DMS 273 treated with DMSO at 0.1 percent for 48 hours (cell line): Measurements from ENCODE around the gene ETV7.

Source experiments
- DNase-seq: peaks from one replicate; lab custom pipeline; 2025; lab: John Stamatoyannopoulos, UW

The ETV7 gene

GRCh38 chr6:36383606-36384005 lies 3.9 kb downstream of the ETV7 start:
- no peak for DNase-seq

GRCh38 chr6:36382976-36383375 lies 4.5 kb downstream of the ETV7 start:
- no peak for DNase-seq

- DNase-seq: no peak
Observed at GRCh38 chr6:36381502-36382389, 5.7 kb downstream of the ETV7 start.

GRCh38 chr6:36380166-36380565 lies 7.3 kb downstream of the ETV7 start:
- no peak for DNase-seq

- no peak for DNase-seq
Observed at GRCh38 chr6:36378936-36379335, 8.5 kb downstream of the ETV7 start.

GRCh38 chr6:36378243-36378920 lies 9.1 kb downstream of the ETV7 start:
- DNase-seq: no peak

GRCh38 chr6:36377594-36377993 lies 9.9 kb downstream of the ETV7 start:
- no peak for DNase-seq

GRCh38 chr6:36376742-36377141 lies 10.7 kb downstream of the ETV7 start:
- DNase-seq: no peak

GRCh38 chr6:36376183-36376582 lies 11.3 kb downstream of the ETV7 start:
- DNase-seq: no peak

GRCh38 chr6:36375644-36376155 lies 11.8 kb downstream of the ETV7 start:
- DNase-seq: no peak

- no peak for DNase-seq
Observed at GRCh38 chr6:36374972-36375371, 12.5 kb downstream of the ETV7 start.

GRCh38 chr6:36374194-36374593 lies 13.3 kb downstream of the ETV7 start:
- no peak for DNase-seq

GRCh38 chr6:36373368-36374019 lies 14.0 kb downstream of the ETV7 start:
- DNase-seq: no peak

GRCh38 chr6:36372088-36372487 lies 15.4 kb downstream of the ETV7 start:
- no peak for DNase-seq

- DNase-seq: no peak
Observed at GRCh38 chr6:36371211-36371610, 16.3 kb downstream of the ETV7 start.

- DNase-seq: no peak
Observed at GRCh38 chr6:36370638-36371037, 16.8 kb downstream of the ETV7 start.

- DNase-seq: no peak
Observed at GRCh38 chr6:36368921-36369865, 18.3 kb downstream of the ETV7 start.

GRCh38 chr6:36368421-36368820 lies 19.0 kb downstream of the ETV7 start:
- DNase-seq: no peak

GRCh38 chr6:36367743-36368142 lies 19.7 kb downstream of the ETV7 start:
- no peak for DNase-seq

GRCh38 chr6:36364669-36365479 lies 22.6 kb downstream of the ETV7 start:
- DNase-seq: no peak
